Activated CD4-positive, alpha-beta T cell treated with anti-CD3 and anti-CD28 coated beads for 48 hours (primary cell): ENCODE measurements around the gene FUBP3.
"Not testable (repeated sequence)": the region's sequence is repeated elsewhere in the genome, so short reads cannot be mapped to it uniquely, and the experiment has no call there.

Experiments
- DNase-seq: peaks from one replicate; pipeline ENCODE4 v3.0.0-alpha.2; 2020

Gene FUBP3

DNA sequence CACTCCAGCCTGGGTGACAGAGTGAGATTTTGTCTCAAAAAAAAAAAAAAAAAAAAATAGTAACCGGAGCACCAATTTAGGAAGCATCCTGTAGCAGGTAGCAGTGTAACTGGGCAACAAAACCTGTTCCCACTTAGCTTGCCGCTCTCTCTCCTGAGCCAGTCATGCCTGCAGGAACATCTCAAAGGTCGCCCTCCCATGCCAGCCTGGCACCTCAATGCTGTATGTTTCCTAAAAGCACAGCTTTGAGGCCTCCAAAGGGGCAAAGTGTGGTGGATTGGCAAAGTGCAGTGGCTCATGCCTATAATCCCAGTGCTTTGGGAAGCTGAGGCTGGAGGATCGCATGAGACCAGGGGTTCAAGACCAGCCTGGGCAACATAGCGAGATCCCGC lies 22.3 kb upstream of the FUBP3 start:
- DNase-seq = no peak

DNA sequence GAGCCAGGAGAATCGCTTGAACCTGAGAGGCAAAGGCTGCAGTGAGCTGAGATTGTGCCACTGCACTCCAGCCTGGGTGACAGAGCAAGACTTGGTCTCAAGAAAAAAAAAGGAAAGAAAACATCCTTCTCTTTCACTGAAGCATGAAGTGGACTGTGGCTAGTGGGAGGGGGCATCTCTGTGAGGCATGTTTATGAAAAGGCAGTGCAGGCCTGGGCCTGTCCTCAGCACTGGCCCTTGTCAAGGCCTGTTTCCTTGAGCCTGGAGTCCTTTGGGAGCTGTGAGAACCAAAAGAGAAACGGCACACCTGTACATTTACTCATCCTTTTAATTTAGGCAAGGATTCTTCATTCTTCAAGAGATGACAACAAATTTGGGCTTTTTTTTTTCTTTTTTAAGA lies 18.3 kb upstream of the FUBP3 start:
- no peak for DNase-seq

DNA sequence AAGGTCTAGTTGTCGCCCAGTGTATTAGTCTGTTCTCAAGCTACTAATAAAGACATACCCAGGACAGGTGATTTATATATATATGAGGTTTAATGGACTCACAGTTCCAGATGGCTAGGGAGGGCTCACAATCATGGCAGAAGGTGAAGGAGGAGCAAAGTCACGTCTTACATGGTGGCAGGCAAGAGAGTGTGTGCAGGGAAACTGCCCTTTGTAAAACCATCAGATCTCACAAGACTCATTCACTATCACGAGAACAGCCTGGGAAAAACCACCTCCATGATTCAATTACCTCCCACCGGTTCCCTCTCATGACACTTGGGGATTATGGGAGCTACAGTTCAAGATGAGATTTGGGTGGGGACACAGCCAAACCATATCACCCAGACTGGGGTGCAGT lies 16.9 kb upstream of the FUBP3 start:
- DNase-seq = not testable (repeated sequence)

DNA sequence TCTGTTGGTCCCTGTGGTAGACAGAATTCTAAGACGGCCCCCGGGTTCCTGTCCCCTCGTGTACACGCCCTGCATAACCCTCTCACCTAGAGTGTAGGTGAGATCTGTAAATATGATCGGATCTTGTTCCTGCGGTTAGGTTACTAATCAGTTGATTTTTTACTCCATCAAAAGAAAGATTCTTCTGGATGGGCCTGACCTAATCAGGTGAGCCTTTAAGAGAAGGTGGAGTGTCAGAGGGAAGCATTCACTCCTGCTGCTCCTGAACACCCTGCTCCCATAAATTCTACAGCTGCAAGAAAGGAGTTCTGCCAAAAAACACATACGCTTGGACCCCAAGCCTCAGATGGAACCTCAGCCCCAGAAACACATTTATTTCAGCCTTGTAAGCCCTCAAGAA lies 15.6 kb upstream of the FUBP3 start:
- no peak for DNase-seq

DNA sequence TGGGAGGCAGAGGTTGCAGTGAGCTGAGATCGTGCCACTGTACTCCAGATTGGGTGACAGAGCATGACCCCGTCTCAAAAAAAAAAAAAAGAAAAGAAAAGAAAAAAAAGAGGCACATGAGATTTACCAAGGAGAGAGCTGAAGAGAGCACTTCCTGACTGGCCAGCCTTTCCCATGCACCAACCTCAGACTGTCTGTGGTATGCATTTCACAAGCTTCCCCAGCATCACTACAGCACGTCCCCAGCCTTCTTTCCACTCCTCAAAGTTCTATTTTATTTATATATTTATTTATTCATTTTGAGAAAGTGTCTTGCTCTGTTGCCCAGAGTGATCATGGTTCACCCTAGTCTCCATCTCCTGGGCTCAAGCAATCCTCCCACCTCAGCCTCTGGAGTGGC lies 13.6 kb upstream of the FUBP3 start:
- no peak for DNase-seq

DNA sequence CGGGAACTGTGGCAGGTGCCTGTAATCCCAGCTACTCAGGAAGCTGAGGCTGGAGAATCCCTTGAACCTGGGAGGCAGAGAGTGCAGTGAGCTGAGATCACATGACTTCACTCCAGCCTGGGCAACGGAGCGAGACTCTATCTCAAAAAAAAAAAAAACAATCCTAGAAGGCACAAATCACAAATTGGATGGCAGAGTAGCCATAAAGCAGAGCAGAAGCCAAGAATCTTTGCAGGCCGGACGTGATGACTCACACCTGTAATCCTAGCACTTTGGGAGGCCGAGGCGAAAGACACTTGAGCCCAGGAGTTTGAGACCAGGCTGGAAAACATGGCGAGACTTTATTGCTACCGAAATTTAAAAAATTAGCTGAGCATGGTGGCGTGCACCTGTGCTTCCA lies 9.2 kb upstream of the FUBP3 start:
- DNase-seq = no peak

DNA sequence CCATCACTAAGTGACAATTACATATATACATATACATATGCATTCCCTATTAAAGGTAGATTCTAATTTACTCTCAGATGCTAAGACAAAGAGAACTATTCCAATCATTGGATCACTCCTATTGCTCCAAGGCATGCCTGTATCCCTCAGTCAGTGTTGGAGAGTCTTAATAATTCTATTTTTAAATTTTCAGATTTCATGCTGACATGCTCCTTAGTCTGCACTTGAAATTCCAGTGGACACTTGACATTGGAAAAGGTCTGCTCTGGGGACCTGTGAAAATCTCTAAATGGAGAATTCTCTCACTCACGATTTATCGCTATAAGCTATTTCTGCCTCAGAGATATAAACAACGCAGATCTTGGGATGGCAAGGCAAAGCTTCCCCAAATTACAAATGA lies 3.9 kb upstream of the FUBP3 start:
- no peak for DNase-seq

DNA sequence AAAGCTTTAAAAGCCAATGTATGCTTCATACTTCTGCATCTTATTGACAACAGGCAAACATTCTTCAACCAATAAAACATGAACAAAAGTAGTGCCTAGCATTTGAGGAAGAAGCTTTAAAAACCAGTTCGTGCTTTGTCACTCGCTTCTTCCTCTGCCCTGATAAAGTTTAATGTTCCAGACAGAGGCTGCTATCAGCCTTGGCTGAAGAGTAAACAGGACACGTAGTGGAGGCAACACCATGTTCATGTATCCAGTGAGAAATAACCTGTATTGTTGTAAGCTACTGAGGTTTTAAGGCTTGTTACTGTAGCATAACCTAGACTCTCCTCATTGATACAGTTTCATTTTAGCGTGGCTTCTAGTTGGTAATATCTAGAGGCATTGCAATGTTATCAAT lies 3.2 kb upstream of the FUBP3 start:
- DNase-seq = no peak

DNA sequence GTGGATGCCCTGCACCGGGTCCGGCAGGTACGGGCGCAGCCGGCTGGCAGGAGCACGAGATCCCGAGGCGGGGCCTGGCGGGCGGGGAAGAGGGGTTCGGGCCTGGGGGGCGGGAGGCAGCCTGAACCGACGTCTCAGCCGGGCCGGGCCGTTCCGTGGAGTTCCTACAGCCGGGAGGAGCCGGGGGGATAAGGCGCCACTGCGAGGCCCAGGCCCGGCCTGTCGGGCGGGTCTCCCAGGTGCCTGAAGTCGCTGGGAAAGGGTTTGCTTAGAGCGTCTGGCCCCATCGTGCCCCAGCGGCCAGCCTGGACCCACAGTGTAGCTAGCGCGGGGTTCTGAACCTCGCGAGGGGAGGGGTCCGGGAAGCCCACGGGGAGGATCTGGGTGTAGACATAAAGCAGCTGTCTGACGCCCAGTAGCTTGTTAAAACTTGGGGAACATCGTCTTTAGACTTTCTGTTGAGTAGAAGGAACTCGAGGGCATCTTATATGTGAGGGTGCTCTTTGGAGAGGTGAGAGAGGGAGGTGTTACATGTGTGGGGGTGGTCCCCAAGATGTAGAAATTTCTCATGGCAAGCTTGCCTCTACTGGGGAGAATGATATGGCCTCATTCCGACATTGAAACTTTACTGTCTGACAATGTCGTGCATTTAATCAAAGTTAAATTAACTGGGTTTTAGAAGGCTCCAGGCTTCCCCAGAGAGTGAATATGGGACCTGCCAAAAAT lies 524 bp downstream of the FUBP3 start:
- no peak for DNase-seq

DNA sequence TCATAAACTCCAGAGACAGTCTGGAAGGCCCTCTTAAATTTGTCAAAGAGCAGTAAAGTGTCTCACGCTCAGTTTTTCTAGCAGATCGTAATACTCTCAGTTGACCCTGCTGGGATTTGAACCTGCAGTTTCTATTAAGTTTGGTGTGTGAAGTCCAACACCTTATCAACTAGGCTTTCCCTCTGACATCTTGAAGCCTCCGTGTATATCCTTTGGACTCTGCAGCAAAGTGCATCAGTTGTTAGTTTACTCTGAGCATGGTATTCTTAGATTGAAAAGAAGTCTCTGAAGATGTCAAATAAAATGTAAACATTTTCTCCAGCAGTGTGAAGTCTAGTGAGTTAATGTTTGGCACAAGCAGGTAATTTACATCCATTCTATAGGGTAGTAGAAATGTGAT lies 2.4 kb downstream of the FUBP3 start:
- no peak for DNase-seq

DNA sequence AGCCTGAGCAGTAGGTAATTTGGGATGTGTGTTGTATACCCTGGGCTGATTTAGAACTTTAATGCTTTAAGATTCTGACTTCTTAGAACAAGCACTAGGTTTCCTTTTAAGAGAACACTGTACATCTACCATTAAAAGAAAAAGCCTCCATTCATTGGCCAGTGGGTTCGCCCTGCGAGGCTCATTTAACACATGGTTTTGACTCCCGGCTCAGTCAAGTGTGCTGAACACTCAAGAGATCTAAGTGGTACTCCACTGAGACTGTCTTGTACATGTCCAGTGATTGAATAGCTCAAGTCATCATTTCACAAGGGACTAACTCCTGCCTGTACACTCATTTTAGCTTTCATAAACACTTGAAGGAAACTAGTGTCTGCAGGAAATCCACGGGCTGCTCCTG lies 3.9 kb downstream of the FUBP3 start:
- DNase-seq = no peak

DNA sequence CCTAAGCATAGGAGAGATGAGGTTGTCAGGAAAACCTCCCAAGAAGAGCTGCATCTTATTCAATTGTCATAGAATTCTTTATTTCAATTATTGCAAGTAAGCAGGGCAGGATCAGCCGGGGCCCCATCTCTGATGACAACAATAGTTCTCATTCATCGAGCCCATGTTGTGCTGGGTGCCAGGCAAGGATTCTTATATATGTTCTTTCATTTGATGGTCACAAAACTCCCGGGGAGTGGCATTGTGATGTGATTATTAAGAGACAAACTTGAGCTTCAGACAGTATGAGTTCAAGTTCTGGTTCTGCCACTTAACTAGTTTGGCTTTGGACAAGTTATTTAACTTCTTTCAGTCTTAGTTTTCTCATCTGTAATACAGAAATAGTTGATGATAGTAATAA lies 8.5 kb downstream of the FUBP3 start:
- no peak for DNase-seq

DNA sequence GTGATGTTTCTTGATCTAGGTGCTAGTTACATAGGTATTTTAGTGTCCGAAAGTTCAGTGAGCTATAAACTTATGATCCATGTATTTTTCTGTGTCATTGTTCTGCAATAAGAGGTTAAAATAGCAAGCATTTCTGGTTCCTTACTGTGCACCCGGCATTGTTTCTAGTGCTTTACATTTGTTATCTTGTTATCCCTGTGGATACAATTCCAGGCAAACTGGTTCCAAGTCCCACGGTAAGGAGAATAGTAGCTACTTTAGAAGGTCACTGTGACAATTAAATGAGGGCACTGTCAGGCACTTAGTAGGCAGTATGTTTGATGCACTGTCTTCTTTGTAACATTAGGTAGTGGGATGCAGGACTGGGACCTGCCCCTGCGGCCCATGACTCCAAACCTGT lies 9.0 kb downstream of the FUBP3 start:
- DNase-seq = no peak

DNA sequence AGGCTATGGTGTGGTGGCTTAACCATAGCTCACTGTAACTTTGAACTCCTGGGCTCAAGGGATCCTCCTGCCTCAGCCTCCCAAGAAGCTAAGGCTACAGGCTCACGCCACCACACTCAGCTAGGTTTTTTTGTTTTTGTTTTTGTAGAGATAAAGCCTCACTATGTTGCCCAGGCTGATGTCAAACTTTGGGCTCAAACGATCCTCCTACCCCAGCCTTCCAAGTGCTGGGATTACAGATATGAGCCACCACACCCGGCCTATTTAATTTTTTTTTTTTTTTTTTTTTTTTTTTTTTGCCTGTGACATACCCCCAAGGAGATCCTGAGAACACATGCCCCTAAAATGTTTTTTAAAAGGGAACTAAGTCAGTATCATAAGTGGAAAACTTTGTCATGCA lies 10.4 kb downstream of the FUBP3 start:
- no peak for DNase-seq

DNA sequence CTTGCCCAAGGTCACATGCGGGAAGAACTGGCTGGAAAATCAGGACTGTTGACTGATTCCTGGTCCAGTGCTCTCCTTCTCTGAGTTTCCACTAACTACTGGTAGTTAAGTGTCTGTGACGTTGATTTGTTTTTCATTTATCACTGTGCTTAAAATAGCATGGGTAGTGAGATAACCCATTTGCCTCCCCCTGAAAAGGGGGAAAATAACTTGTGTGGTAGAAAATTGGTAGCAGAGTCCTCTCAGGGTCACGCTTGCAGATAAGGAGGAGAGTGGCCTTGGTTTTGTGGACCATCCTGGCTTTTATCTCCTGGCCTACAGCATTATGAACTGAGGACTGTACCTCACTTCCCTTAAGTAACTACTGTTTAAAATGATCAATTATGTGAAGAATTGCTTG lies 10.9 kb downstream of the FUBP3 start:
- DNase-seq = no peak

DNA sequence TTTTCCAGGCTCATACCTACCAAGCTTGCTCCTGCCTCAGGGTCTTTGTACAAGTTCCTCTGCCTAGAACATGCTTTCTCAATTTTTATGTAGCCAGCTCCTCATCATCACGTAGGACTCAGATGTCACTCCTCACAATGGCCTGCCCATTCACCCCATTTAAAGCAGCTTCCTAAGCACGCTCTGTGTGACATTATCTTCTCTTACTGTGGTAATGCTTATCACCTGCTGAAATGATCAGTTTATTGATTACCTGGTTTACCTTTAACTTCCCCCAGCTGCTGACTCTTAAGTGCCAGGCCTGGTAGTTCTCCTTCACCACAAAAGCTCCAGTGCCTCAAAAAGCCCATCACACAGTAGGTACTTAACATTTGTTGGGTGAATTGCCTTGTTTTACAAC lies 13.6 kb downstream of the FUBP3 start:
- no peak for DNase-seq

DNA sequence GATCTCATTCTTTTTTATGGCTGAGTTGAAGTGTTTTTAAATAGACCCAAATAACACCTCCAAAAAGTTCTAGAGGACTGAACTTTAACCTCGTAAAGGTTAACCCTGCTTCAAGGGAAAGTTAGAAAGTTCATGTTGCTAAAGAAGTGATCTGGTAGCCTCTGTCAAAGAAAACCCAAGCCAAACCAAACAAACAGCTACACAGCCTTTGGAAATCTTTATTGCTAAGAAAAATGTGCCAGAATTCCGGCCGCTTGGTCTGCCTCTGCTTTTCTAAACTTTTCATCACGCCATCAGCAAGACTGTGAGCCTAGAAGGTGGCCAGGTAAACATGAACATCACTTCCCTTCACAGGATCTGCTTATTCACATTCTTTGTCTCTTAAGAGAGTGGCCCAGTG lies 17.9 kb downstream of the FUBP3 start:
- DNase-seq = no peak

DNA sequence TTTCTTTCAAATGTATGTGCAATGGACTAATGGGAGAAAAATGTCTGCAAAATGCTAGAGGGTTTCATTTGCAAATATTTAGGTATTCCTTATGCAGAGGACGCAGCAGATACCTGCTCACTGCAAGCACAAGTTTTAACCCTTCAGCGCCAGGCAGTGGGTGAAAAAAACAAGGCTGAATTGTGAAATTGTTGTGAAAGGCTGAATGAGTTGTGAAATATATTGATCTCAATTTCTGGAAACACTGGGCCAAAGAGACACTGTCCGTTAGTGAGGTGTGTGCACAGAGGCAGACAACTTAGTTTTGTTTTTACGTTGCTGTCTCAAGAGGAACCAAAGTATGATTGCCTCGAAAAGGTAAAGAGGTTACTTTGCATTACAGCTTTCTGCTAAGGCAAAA lies 18.8 kb downstream of the FUBP3 start:
- no peak for DNase-seq

DNA sequence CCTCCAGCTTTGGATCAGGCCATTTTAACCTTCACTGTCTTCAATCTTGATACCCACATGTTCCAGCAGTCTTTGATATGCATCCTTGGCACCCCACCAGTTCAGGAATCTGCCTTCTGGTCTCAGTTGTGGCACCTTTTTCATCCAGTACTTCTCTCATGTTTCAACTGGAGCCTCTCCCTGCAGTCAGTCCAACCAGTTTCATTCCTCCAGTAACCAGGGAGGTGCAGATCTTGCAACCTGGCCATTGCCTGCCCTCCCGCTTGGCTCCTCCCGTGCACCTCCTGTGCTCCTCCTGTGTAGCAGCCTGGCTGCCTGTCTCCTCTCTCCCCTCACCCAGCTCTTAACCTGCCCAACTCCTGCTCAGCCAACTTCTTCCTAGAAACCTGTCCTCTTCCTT lies 20.2 kb downstream of the FUBP3 start:
- DNase-seq = no peak

DNA sequence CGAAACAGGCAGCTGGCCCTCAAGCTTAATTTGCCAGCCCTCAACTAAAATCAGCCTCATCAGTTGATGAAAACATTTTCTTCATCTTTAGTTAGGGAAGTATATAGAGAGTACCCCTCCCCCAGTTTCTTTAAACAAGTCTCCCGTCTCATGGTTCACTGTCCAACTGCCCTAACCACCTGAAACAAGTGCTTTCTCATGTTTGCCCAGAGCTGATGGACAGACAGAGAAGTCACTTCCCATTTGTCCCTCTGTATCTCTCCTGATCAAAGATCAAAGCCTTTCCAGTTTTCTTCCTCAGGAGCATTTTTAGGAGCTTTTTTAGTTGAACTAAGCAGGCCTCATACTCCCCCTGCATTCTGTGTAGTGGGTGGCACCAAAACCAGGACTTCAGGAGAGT lies 21.7 kb downstream of the FUBP3 start:
- no peak for DNase-seq

DNA sequence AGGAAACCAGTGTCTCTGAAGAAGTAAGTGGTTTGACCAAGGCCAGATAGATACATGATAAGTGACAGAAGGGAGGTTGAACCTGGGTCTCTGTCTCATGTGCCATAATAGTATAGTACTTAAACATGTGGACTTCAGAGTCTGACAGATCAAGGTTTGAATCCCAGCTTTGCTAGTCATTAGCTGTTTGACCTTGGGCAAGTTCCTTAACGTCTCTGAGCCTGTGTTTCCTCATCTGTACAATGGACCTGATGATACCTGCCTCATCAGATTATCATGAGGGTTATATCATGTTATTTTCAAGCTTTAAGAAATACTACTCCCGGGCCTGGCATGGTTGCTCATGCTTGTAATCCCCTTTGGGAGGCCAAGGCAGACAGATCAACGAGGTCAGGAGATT lies 24.9 kb downstream of the FUBP3 start:
- no peak for DNase-seq

DNA sequence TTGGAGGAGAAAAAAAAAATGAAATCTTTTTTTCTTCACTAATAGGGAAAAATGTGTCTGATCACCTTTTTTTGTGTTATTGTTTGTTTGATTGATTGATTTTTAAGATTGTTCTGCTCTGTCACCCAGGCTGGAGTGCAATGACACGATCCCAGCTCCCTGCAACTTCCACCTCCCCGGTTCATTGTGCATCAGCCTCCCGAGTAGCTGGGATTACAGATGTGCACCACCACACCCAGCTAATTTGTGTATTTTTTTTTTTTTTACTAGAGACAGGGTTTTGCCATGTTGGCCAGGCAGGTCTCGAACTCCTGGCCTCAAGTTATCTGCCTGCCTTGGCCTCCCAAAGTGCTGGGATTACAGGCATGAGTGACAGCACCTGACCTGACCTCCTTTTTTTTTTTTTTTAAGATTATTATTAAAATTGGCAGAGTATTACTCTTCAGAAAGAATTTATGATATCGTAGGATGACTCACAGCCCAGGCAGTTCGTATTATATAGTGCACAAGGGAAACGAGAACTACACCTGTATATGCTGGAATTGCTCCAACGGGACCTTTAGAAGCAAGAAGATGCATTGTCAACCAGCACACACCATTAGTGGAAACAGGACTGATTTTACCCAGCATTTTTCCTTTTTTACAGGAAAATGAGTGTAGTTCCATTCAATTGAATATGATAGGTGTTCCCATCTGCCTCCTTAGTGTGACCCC lies 27.7 kb downstream of the FUBP3 start:
- DNase-seq = no peak

DNA sequence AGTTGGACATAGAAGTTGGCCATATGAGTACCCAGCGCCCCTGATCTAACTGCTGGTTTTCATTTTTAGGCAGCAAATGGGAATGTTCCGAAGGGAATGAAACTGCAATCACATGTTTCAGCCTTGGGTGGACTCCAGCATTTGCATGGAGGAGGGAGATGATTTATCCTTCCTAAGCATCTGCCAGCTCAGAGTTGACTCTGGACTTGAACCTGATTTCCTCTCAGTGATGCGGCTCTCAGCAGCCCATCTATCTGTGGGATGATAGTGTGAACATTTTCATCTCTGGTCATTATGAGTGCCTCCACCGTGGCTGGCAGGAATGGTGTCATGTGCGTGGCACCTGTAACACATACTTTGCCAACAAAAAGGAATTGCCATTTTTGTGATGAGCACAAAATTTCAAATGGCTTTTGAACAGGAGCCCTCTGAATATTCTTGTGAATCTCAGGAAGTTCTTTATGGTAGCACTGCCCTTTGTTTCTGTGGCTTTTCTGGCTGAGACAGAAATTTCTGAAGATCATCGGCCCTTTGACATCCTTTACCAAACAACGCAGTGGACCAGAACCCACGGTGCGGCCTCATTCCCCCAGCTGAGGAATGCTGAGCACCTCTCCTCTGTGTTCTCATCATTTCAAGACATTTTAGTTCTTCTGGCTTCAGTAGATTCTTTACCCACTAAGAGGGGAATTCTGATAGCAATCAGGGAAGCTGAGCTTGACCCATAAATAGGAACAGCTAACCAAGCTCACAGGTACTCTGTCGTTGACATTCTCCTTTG lies 28.5 kb downstream of the FUBP3 start:
- DNase-seq = no peak

DNA sequence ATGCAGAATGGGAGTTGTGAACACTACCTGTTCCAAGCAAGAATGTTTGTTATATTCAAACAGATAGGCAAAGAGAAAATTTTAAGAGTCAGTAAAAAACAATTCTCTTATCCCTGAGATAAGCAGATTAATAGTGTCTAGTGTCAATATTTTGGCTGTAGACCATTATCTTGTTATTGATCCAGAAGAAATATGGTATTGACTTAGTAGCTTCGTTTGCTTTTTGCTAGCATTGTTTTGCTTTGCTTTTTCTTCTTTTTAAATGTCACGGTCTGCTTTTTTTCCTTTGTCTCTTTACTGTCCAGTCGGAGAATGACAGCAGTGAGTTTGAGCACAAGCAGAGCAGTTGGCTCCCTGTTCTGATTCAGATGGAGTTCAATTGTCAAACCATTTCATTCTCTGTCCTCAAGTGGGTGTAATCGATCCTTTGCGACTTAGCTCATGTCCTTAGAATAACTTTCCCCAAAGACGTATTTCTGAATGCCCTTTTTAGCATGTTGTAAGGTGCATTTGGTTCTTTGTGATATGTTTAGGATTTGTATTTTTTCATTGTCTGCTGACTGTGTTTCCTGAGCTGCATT lies 29.3 kb downstream of the FUBP3 start:
- DNase-seq = no peak
